22Rv1 (cell line): Measurements from ENCODE around the gene RNF220.

Experiments
- H3K27ac ChIP-seq: fragments of 450-650 bp; 2 replicates; pipeline ENCODE4 v1.5.1; 2017
- ZFX ChIP-seq: fragments of 450-650 bp; IDR thresholded peaks from 2 replicates; pipeline ENCODE4 v1.6.1; 2017; ENCODE audit warnings: antibody characterized with exemption, borderline replicate concordance
- TF ChIP-seq, protein P1 (sequence below): fragments of 450-650 bp; IDR thresholded peaks from 2 replicates; pipeline ENCODE4 v1.5.1; 2017; ENCODE audit warnings: mild to moderate bottlenecking

The RNF220 gene

GRCh38 chr1:44609768-44610526 is 204.9 kb downstream of the RNF220 start:
- TF ChIP-seq, protein P1, sequence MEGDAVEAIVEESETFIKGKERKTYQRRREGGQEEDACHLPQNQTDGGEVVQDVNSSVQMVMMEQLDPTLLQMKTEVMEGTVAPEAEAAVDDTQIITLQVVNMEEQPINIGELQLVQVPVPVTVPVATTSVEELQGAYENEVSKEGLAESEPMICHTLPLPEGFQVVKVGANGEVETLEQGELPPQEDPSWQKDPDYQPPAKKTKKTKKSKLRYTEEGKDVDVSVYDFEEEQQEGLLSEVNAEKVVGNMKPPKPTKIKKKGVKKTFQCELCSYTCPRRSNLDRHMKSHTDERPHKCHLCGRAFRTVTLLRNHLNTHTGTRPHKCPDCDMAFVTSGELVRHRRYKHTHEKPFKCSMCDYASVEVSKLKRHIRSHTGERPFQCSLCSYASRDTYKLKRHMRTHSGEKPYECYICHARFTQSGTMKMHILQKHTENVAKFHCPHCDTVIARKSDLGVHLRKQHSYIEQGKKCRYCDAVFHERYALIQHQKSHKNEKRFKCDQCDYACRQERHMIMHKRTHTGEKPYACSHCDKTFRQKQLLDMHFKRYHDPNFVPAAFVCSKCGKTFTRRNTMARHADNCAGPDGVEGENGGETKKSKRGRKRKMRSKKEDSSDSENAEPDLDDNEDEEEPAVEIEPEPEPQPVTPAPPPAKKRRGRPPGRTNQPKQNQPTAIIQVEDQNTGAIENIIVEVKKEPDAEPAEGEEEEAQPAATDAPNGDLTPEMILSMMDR = peak; percentile 6; the same call in 1 of the 2 replicates
- TF ChIP-seq ZFX = no peak
- no peak overlapping the region for H3K27ac ChIP-seq

- TF ChIP-seq ZFX = no peak
- TF ChIP-seq, protein P1 = no peak
Observed at GRCh38 chr1:44610527-44611148, 205.6 kb downstream of the RNF220 start.

DNA sequence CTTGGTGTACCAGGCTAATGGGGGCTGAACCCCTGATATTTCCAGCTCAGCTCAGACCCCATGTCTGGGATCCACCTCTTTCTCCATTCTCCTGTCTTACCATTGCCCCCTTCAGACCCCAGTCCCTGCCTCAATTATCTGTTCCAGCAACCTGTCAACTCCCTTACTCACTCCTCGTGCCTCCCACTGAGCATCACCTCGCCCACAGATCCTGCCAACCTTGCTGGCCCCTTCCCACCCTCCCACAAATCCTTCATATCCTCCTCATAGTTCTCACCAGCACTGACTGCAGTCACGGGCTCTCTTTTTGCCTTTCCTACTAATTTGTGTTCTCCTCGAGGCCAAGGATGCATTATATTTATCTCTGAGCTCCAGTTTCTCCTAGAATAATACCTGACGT is 206.4 kb downstream of the RNF220 start:
- no peak overlapping the region for H3K27ac ChIP-seq
- no peak for TF ChIP-seq ZFX
- TF ChIP-seq, protein P1 = no peak

More at GRCh38 chr1:44610527-44611148, 205.6 kb downstream of the RNF220 start:
- no peak overlapping the region for H3K27ac ChIP-seq

GRCh38 chr1:44611866-44612265 is 206.8 kb downstream of the RNF220 start:
- no peak for TF ChIP-seq ZFX
- TF ChIP-seq, protein P1 = no peak
- no peak overlapping the region for H3K27ac ChIP-seq

- no peak overlapping the region for H3K27ac ChIP-seq
- TF ChIP-seq, protein P1 = no peak
- no peak for TF ChIP-seq ZFX
Observed at GRCh38 chr1:44613941-44614340, 208.9 kb downstream of the RNF220 start.

GRCh38 chr1:44616284-44616990 is 211.4 kb downstream of the RNF220 start:
- TF ChIP-seq, protein P1 = no peak
- TF ChIP-seq ZFX = no peak

More at GRCh38 chr1:44616284-44616990, 211.4 kb downstream of the RNF220 start:
- no peak overlapping the region for H3K27ac ChIP-seq
